ENCODE data around the gene TRIM26. TPM values are rescaled to one million over a fixed set of nuclear protein-coding genes. Genes with fewer than 3 reads are reported as not detected.

TRIM26 gene
- total and polyA plus RNA-seq, 2 of the 13 experiments (the other 11 are each of a cell fraction or from before 2014, with no cell fraction given) = 27.1 to 38.7 TPM

DNA sequence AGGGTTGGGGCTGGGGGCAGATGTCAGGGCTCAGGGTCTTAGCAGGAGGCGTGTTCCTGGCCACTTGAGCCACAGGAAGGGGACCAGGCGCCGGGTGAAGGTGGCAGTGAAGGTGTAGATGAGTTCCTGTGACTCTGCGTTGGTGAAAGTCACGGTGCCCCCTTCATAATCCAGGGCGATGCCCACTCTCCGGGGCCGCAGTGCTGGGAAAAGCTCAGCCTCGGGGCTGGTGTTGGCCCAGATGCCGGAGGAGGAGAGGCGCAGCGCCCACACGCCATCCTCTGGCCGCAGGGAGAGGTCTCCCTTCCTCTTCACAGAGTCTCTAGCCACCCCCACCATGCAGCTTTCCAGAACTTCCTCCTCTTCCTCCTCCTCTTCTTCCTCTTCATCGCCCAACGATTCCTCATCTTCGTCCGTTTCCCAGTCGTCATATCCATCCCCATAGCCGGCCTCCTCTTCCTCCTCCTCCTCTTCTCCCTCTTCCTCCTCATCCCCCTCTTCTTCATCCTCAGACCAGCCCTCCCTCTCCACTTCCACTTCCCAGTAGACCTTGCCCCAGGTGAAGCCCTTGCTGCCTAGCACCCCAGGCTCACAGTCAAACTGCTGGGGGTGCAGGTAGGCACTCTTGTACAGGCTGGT lies 27.2 kb downstream of the TRIM26 start:
- H2AFZ ChIP-seq (ENCODE audit: low read length) = no peak overlapping the region
- no peak for DNase-seq (ENCODE audit: low spot score)
- H3K9me3 ChIP-seq (ENCODE audit: low read length) = no peaks in the 10 kb centered on the region
- no peaks in the 10 kb centered on the region for H3K27me3 ChIP-seq (ENCODE audit: control insufficient read depth in 1 of 2, insufficient read depth in 2 of 2, low read length in 2 of 2)
- H3K4me2 ChIP-seq (ENCODE audit: low read depth, low read length) = no peak overlapping the region
- no peak for FAIRE-seq
- H3K79me2 ChIP-seq (ENCODE audit: insufficient read depth, low read length) = no peaks in the 10 kb centered on the region
- H3K9ac ChIP-seq (ENCODE audit: insufficient read depth, low read depth, low read length) = no peak overlapping the region
- no peak overlapping the region for H3K27ac ChIP-seq (ENCODE audit: extremely low read length, insufficient read depth, low read length)
- TSS peak; percentile 67 for BruUV-seq (replicated peaks)
- H3K4me3 ChIP-seq (replicated peaks in 1 of 3; ENCODE audit: insufficient read depth in 1 of 3, low read depth in 2 of 3, low read length in 3 of 3) = no peak overlapping the region
- peak; percentile 20 for ATAC-seq
- WGBS (ENCODE audit: low lambda C conversion rate) = 93% methylated on average over 17 of the region's 20 CpGs
- H3K36me3 ChIP-seq (replicated peaks in 1 of 2; ENCODE audit: control insufficient read depth in 1 of 2, insufficient read depth in 2 of 2, low read length in 2 of 2) = peaks cover 24 to 54% of the 10 kb centered on the region in 2 experiments
- H3K4me1 ChIP-seq (ENCODE audit: insufficient read depth, low read length) = peaks cover 5% of the 10 kb centered on the region; the same call in 1 of the 2 replicates
- ChIA-PET CTCF (ENCODE audit: low intra/inter-chr PET ratio, low total read pairs) (no interaction called here), POLR2A (interaction anchor here (1.4 kb wide), 1 partner anchor 21 kb away, joined by 3 read pairs; no protein-coding TSS in a partner anchor)
- in situ Hi-C loops (cut with HindIII; ENCODE audit: extremely low pct_ligation_motif_present, low pct_unique_long_range_greater_than_20kb) = no loop called here
- H4K20me1 ChIP-seq (ENCODE audit: insufficient read depth, low read length) = no peaks in the 10 kb centered on the region
- intact Hi-C loops (cut with micrococcal nuclease; ENCODE audit: unreplicated experiment) = no loop called here
- TF ChIP-seq NFKB2 (CRISPR knock-in tag; IDR thresholded peaks at IDR 0.05; ENCODE audit: borderline replicate concordance) (no peak), ZNF562 (CRISPR knock-in tag; IDR thresholded peaks at IDR 0.05; ENCODE audit: borderline replicate concordance) (no peak), ZFP36 (IDR thresholded peaks at IDR 0.05; ENCODE audit: borderline replicate concordance, low read depth, low read length, partially characterized antibody) (no peak), RBM22 (optimal IDR thresholded peaks at IDR 0.05; ENCODE audit: low read length) (peak; percentile 40), ZNF24 (IDR thresholded peaks at IDR 0.05) (no peak), ZNF138 (CRISPR knock-in tag; IDR thresholded peaks at IDR 0.05; ENCODE audit: low read depth) (no peak), ZNF563 (CRISPR knock-in tag; IDR thresholded peaks at IDR 0.05) (no peak), GATAD2A (CRISPR knock-in tag; IDR thresholded peaks at IDR 0.05) (no peak), SATB2 (CRISPR knock-in tag; IDR thresholded peaks at IDR 0.05) (no peak), AGO2 (optimal IDR thresholded peaks at IDR 0.05; ENCODE audit: low read depth, low read length) (peak; percentile 84), U2AF1 (optimal IDR thresholded peaks at IDR 0.05; ENCODE audit: low read depth, low read length) (no peak), POLR2AphosphoS2 (IDR thresholded peaks at IDR 0.05; ENCODE audit: low read depth, low read length) (no peak), ELF1 (CRISPR knock-in tag; IDR thresholded peaks at IDR 0.05) (no peak), LRRFIP1 (CRISPR knock-in tag; conservative IDR thresholded peaks at IDR 0.05) (no peak), FOXA3 (CRISPR knock-in tag; IDR thresholded peaks at IDR 0.05) (no peak), ZNF891 (CRISPR knock-in tag; IDR thresholded peaks at IDR 0.05) (no peak)
- TF ChIP-seq, protein P1, sequence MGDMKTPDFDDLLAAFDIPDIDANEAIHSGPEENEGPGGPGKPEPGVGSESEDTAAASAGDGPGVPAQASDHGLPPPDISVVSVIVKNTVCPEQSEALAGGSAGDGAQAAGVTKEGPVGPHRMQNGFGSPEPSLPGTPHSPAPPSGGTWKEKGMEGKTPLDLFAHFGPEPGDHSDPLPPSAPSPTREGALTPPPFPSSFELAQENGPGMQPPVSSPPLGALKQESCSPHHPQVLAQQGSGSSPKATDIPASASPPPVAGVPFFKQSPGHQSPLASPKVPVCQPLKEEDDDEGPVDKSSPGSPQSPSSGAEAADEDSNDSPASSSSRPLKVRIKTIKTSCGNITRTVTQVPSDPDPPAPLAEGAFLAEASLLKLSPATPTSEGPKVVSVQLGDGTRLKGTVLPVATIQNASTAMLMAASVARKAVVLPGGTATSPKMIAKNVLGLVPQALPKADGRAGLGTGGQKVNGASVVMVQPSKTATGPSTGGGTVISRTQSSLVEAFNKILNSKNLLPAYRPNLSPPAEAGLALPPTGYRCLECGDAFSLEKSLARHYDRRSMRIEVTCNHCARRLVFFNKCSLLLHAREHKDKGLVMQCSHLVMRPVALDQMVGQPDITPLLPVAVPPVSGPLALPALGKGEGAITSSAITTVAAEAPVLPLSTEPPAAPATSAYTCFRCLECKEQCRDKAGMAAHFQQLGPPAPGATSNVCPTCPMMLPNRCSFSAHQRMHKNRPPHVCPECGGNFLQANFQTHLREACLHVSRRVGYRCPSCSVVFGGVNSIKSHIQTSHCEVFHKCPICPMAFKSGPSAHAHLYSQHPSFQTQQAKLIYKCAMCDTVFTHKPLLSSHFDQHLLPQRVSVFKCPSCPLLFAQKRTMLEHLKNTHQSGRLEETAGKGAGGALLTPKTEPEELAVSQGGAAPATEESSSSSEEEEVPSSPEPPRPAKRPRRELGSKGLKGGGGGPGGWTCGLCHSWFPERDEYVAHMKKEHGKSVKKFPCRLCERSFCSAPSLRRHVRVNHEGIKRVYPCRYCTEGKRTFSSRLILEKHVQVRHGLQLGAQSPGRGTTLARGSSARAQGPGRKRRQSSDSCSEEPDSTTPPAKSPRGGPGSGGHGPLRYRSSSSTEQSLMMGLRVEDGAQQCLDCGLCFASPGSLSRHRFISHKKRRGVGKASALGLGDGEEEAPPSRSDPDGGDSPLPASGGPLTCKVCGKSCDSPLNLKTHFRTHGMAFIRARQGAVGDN (CRISPR knock-in tag; IDR thresholded peaks at IDR 0.05) = peak; percentile 21; the same call in 1 of the 2 replicates
- TF ChIP-seq, protein P2, sequence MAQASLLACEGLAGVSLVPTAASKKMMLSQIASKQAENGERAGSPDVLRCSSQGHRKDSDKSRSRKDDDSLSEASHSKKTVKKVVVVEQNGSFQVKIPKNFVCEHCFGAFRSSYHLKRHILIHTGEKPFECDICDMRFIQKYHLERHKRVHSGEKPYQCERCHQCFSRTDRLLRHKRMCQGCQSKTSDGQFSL (CRISPR knock-in tag; IDR thresholded peaks at IDR 0.05) = no peak
